H9 (cell line): Measurements from ENCODE around the gene PROX2. TPM values are rescaled to one million over a fixed set of nuclear protein-coding genes. Genes with fewer than 3 reads are reported as not detected.

ENCODE experiments used
- DNase-seq: peaks from one replicate; pipeline ENCODE4 v3.0.0-alpha.2; 2017
- H2AFZ ChIP-seq: one replicate; pipeline ENCODE4 v1.6.1; 2013; ENCODE audit warnings: mild to moderate bottlenecking, low read length, control low read depth, moderate library complexity
- H2AK5ac ChIP-seq: 2 replicates; pipeline ENCODE4 v1.6.1; 2013; ENCODE audit warnings: low read length, control low read depth, mixed read lengths; ENCODE audit not compliant: insufficient read length
- H2BK120ac ChIP-seq: one replicate; pipeline ENCODE4 v1.6.1; 2013; ENCODE audit warnings: low read depth, mild to moderate bottlenecking, low read length, control low read depth, inconsistent platforms; ENCODE audit not compliant: poor library complexity, severe bottlenecking
- H2BK12ac ChIP-seq: 2 replicates; pipeline ENCODE4 v1.6.1; 2013; ENCODE audit warnings: low read length, control low read depth, mixed read lengths, low read depth; ENCODE audit not compliant: insufficient read length
- H2BK15ac ChIP-seq: 2 replicates; pipeline ENCODE4 v1.6.1; 2013; ENCODE audit warnings: low read depth, low read length, control low read depth
- H2BK20ac ChIP-seq: one replicate; pipeline ENCODE4 v1.6.1; 2013; ENCODE audit warnings: low read depth, mild to moderate bottlenecking, low read length, control low read depth, inconsistent platforms; ENCODE audit not compliant: poor library complexity, severe bottlenecking
- H2BK5ac ChIP-seq: 2 replicates; pipeline ENCODE4 v1.6.1; 2013; ENCODE audit warnings: low read length, control low read depth, mixed read lengths; ENCODE audit not compliant: insufficient read length
- H3K14ac ChIP-seq: 2 replicates; pipeline ENCODE4 v1.6.1; 2013; ENCODE audit warnings: low read length, control low read depth; ENCODE audit not compliant: insufficient read depth
- H3K18ac ChIP-seq: 2 replicates; pipeline ENCODE4 v1.6.1; 2013; ENCODE audit warnings: low read depth, mild to moderate bottlenecking, mixed read lengths, low read length, control low read depth; ENCODE audit not compliant: insufficient read length
- H3K23ac ChIP-seq: 2 replicates; pipeline ENCODE4 v1.6.1; 2013; ENCODE audit warnings: low read length, control low read depth, mixed read lengths, low read depth; ENCODE audit not compliant: insufficient read length
- H3K23me2 ChIP-seq: 2 replicates; pipeline ENCODE4 v1.6.1; 2013; ENCODE audit warnings: low read depth, mild to moderate bottlenecking, mixed read lengths, low read length, control low read depth; ENCODE audit not compliant: insufficient read length, poor library complexity, severe bottlenecking
- H3K27ac ChIP-seq: 2 replicates; pipeline ENCODE4 v1.5.1; 2013; ENCODE audit warnings: low read length, control low read depth, mixed read lengths, low read depth; ENCODE audit not compliant: insufficient read length
- H3K27me3 ChIP-seq: 2 replicates; pipeline ENCODE4 v1.6.1; 2013; ENCODE audit warnings: low read length, control low read depth, inconsistent platforms; ENCODE audit not compliant: insufficient read depth
- H3K4ac ChIP-seq: 2 replicates; pipeline ENCODE4 v1.6.1; 2013; ENCODE audit warnings: low read depth, mild to moderate bottlenecking, control low read depth, inconsistent platforms, low read length, moderate library complexity
- H3K4me1 ChIP-seq: 2 replicates; pipeline ENCODE4 v1.6.1; 2013; ENCODE audit warnings: low read length, control low read depth, inconsistent platforms; ENCODE audit not compliant: insufficient read depth
- H3K4me2 ChIP-seq: 2 replicates; pipeline ENCODE4 v1.6.1; 2013; ENCODE audit warnings: low read length, control low read depth, mixed read lengths; ENCODE audit not compliant: insufficient read length, insufficient read depth
- H3K56ac ChIP-seq: 2 replicates; pipeline ENCODE4 v1.6.1; 2013; ENCODE audit warnings: low read depth, mild to moderate bottlenecking, mixed read lengths, low read length, control low read depth; ENCODE audit not compliant: insufficient read length
- H3K79me1 ChIP-seq: 2 replicates; pipeline ENCODE4 v1.6.1; 2013; ENCODE audit warnings: low read depth, mild to moderate bottlenecking, moderate library complexity, low read length, control low read depth, inconsistent platforms; ENCODE audit not compliant: insufficient read depth, poor library complexity, severe bottlenecking
- H3K79me2 ChIP-seq: 2 replicates; pipeline ENCODE4 v1.6.1; 2013; ENCODE audit warnings: low read length, control low read depth, inconsistent platforms; ENCODE audit not compliant: insufficient read depth
- H3K9ac ChIP-seq: 2 replicates; pipeline ENCODE4 v1.6.1; 2013; ENCODE audit warnings: low read length, control low read depth, mixed read lengths; ENCODE audit not compliant: insufficient read length; ENCODE audit errors: extremely low read depth
- H3K9me3 ChIP-seq: one replicate; pipeline ENCODE4 v1.6.1; 2013; ENCODE audit warnings: low read depth, low read length, inconsistent platforms; ENCODE audit not compliant: control insufficient read depth
- H3T11ph ChIP-seq: one replicate; pipeline ENCODE4 v1.6.1; 2013; ENCODE audit warnings: mild to moderate bottlenecking, low read length, control low read depth, inconsistent platforms
- H4K20me1 ChIP-seq: one replicate; pipeline ENCODE4 v1.6.1; 2013; ENCODE audit not compliant: control insufficient read depth, insufficient read length, insufficient read depth
- H4K5ac ChIP-seq: 2 replicates; pipeline ENCODE4 v1.6.1; 2013; ENCODE audit warnings: low read depth, mild to moderate bottlenecking, mixed read lengths, low read length, control low read depth; ENCODE audit not compliant: insufficient read length
- H4K8ac ChIP-seq: replicated peaks from 2 replicates; pipeline ENCODE4 v1.6.1; 2013; ENCODE audit warnings: low read length, control low read depth, mixed read lengths, low read depth; ENCODE audit not compliant: insufficient read length
- H4K91ac ChIP-seq: 2 replicates; pipeline ENCODE4 v1.6.1; 2013; ENCODE audit warnings: low read depth, mild to moderate bottlenecking, moderate library complexity, mixed read lengths, low read length, control low read depth; ENCODE audit not compliant: insufficient read length
- H3K27ac Mint-ChIP-seq, 3 experiments: 2 replicates in 2 of 3; 3 replicates in 1 of 3; pipeline ENCODE4 v1.8.0; 2020 to 2021; ENCODE audit warnings: mixed read lengths in 3 of 3, mild to moderate bottlenecking in 1 of 3, moderate library complexity in 1 of 3
- H3K27me3 Mint-ChIP-seq: 2 replicates; pipeline ENCODE4 v1.8.0; 2021; ENCODE audit warnings: low read depth, mild to moderate bottlenecking, moderate library complexity, mixed read lengths
- H3K36me3 Mint-ChIP-seq, 3 experiments: 2 replicates in 2 of 3; 3 replicates in 1 of 3; pipeline ENCODE4 v1.8.0; 2020 to 2021; ENCODE audit warnings: low read depth in 3 of 3, mixed read lengths in 3 of 3; ENCODE audit not compliant: insufficient read depth in 1 of 3
- H3K4me1 Mint-ChIP-seq, 2 experiments: 2 replicates each; pipeline ENCODE4 v1.8.0; 2020; ENCODE audit warnings: mixed read lengths in 2 of 2
- H3K4me3 Mint-ChIP-seq, 2 experiments: 2 replicates in 1 of 2; 3 replicates in 1 of 2; pipeline ENCODE4 v1.8.0; 2020 to 2021; ENCODE audit warnings: mild to moderate bottlenecking in 2 of 2, mixed read lengths in 2 of 2, moderate library complexity in 1 of 2
- H3K9me3 Mint-ChIP-seq, 2 experiments: 2 replicates in 1 of 2; 3 replicates in 1 of 2; pipeline ENCODE4 v1.8.0; 2020; ENCODE audit warnings: mild to moderate bottlenecking in 2 of 2, mixed read lengths in 2 of 2, moderate library complexity in 1 of 2
- WGBS: extraction: QIAGEN DNeasy Blood & Tissue Kit; methylation state at CpG from one replicate; pipeline ENCODE4 v1.1.7; 2013; ENCODE audit warnings: missing lambda C conversion rate, low lambda C conversion rate, mixed read lengths; ENCODE audit not compliant: insufficient read length; ENCODE audit errors: extremely low coverage; 5-methylcytosine and 5-hydroxymethylcytosine counted together
- total RNA-seq: library from RNA; stranded (reverse); gene quantifications from 2 replicates; pipeline ENCODE4 v1.2.1, GENCODE V29; 2021
- TF ChIP-seq, protein P1 (sequence below): fragments of 200-600 bp; sonication (generic); conservative IDR thresholded peaks from 3 replicates; pipeline ENCODE4 v1.8.0; 2021; ENCODE audit warnings: antibody characterized with exemption, mild to moderate bottlenecking

The PROX2 gene
- total RNA-seq, 1 experiment from 2014 or later: not detected

DNA sequence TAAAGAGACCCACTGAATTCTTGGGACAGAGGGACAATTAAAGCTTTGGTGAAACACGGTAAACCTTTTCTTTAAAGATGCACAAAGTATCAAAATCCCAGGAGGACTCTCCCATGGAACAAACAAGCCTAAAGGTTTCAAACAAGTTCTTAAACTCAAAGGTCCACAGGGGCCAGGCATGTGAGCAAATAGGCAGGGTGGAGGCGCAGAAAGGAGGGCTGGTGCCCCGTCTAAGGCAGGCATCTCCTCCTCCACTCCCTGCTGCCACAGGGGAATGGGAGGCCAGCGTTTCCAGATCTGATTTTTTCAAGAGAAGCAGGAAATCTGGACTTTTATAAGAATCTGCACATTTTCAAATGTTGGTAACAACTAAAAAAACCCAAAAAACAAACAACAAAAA, 39.5 kb upstream of the PROX2 start:
- TF ChIP-seq, protein P1, sequence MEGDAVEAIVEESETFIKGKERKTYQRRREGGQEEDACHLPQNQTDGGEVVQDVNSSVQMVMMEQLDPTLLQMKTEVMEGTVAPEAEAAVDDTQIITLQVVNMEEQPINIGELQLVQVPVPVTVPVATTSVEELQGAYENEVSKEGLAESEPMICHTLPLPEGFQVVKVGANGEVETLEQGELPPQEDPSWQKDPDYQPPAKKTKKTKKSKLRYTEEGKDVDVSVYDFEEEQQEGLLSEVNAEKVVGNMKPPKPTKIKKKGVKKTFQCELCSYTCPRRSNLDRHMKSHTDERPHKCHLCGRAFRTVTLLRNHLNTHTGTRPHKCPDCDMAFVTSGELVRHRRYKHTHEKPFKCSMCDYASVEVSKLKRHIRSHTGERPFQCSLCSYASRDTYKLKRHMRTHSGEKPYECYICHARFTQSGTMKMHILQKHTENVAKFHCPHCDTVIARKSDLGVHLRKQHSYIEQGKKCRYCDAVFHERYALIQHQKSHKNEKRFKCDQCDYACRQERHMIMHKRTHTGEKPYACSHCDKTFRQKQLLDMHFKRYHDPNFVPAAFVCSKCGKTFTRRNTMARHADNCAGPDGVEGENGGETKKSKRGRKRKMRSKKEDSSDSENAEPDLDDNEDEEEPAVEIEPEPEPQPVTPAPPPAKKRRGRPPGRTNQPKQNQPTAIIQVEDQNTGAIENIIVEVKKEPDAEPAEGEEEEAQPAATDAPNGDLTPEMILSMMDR: no peak
- WGBS: no CpG with 5 or more reads among the region's 4 CpGs
- H3K4me1 Mint-ChIP-seq: peaks cover 0 to 3% of the 10 kb centered on the region in 2 experiments; a peak in 1 of 4 replicates
- no peak overlapping the region for H2BK12ac ChIP-seq
- no peaks in the 10 kb centered on the region for H3K23me2 ChIP-seq
- DNase-seq: no peak
- no peaks in the 10 kb centered on the region for H3K27me3 ChIP-seq
- no peak overlapping the region for H3K9ac ChIP-seq
- no peak overlapping the region for H2BK20ac ChIP-seq
- H3K36me3 Mint-ChIP-seq: peaks cover 0 to 4% (median 0%) of the 10 kb centered on the region in 3 experiments; a peak in 3 of 7 replicates
- H3K4ac ChIP-seq: no peak overlapping the region
- no peak overlapping the region for H2BK120ac ChIP-seq
- H2BK5ac ChIP-seq: no peak overlapping the region
- no peak overlapping the region for H3K4me2 ChIP-seq
- no peak overlapping the region for H3K27ac ChIP-seq
- H4K8ac ChIP-seq: no peak overlapping the region
- H3K14ac ChIP-seq: no peak overlapping the region
- H3K4me1 ChIP-seq: no peaks in the 10 kb centered on the region; the same call in 1 of the 2 replicates
- no peak overlapping the region for H4K91ac ChIP-seq
- no peak overlapping the region for H3K23ac ChIP-seq
- no peak overlapping the region for H3K4me3 Mint-ChIP-seq
- H3T11ph ChIP-seq: no peak overlapping the region
- H3K56ac ChIP-seq: no peak overlapping the region
- no peak overlapping the region for H4K5ac ChIP-seq
- H3K79me1 ChIP-seq: no peaks in the 10 kb centered on the region
- no peaks in the 10 kb centered on the region for H3K9me3 ChIP-seq
- H3K79me2 ChIP-seq: no peaks in the 10 kb centered on the region
- no peaks in the 10 kb centered on the region for H3K27me3 Mint-ChIP-seq
- no peaks in the 10 kb centered on the region for H3K9me3 Mint-ChIP-seq
- H2BK15ac ChIP-seq: no peak overlapping the region
- no peak overlapping the region for H3K27ac Mint-ChIP-seq
- no peak overlapping the region for H2AK5ac ChIP-seq
- no peak overlapping the region for H2AFZ ChIP-seq
- H4K20me1 ChIP-seq: no peaks in the 10 kb centered on the region
- no peak overlapping the region for H3K18ac ChIP-seq
